OCI-LY3 (cell line): Measurements from ENCODE around the gene PLA2G4A.
"Not testable (repeated sequence)": the region's sequence is repeated elsewhere in the genome, so short reads cannot be mapped to it uniquely, and the experiment has no call there.

Experiments
- CTCF ChIP-seq: fragments of 200-600, 300-600 bp; sonication (generic); IDR thresholded peaks from 2 replicates; pipeline ENCODE4 v1.5.1; 2014; ENCODE audit warnings: antibody characterized with exemption, low read length, low read depth
- EZH2phosphoT487 ChIP-seq: fragments of 200-600 bp; shearing (Covaris generic); IDR thresholded peaks from 2 replicates; pipeline ENCODE4 v1.6.1; 2018; ENCODE audit warnings: antibody characterized with exemption, mixed run types, low read depth

- TF ChIP-seq CTCF, EZH2phosphoT487: not testable (repeated sequence)
Measured at GRCh38 chr1:186922814-186923213, 94.1 kb downstream of the PLA2G4A start.
